Endometrium (tissue), 2 donors: ENCODE data around the gene PACSIN2.
"Not testable (repeated sequence)": the region's sequence is repeated elsewhere in the genome, so short reads cannot be mapped to it uniquely, and the experiment has no call there.

Experiments used
- FAIRE-seq: peaks from 2 replicates; lab custom pipeline; 2012; peaks lifted over from hg19 to GRCh38; lab: Jason Lieb, UNC
- donor health status: control.
- donor health status: control.

The PACSIN2 gene

GRCh38 chr22:42964994-42965699 lies 49.8 kb downstream of the PACSIN2 start:
- FAIRE-seq, result no peak

- FAIRE-seq, result no peak
Observed at GRCh38 chr22:42963231-42963595, 51.7 kb downstream of the PACSIN2 start.

- FAIRE-seq, result no peak
Observed at GRCh38 chr22:42962295-42963230, 52.4 kb downstream of the PACSIN2 start.

- FAIRE-seq, result no peak
Observed at GRCh38 chr22:42961810-42962209, 53.1 kb downstream of the PACSIN2 start.

GRCh38 chr22:42961400-42961690 lies 53.6 kb downstream of the PACSIN2 start:
- FAIRE-seq, result not testable (repeated sequence)

GRCh38 chr22:42960531-42961399 lies 54.2 kb downstream of the PACSIN2 start:
- FAIRE-seq, result no peak

GRCh38 chr22:42959576-42960509 lies 55.1 kb downstream of the PACSIN2 start:
- FAIRE-seq, result no peak

GRCh38 chr22:42958937-42959336 lies 56.0 kb downstream of the PACSIN2 start:
- no peak for FAIRE-seq

- FAIRE-seq, result no peak
Observed at GRCh38 chr22:42957958-42958357, 57.0 kb downstream of the PACSIN2 start.

GRCh38 chr22:42957544-42957943 lies 57.4 kb downstream of the PACSIN2 start:
- FAIRE-seq, result no peak

GRCh38 chr22:42955848-42956247 lies 59.1 kb downstream of the PACSIN2 start:
- FAIRE-seq, result no peak

- FAIRE-seq, result no peak
Observed at GRCh38 chr22:42955087-42955635, 59.8 kb downstream of the PACSIN2 start.

- FAIRE-seq, result not testable (repeated sequence)
Observed at GRCh38 chr22:42953751-42954150, 61.2 kb downstream of the PACSIN2 start.

- FAIRE-seq, result no peak
Observed at GRCh38 chr22:42951093-42951710, 63.7 kb downstream of the PACSIN2 start.

GRCh38 chr22:42950281-42950680 lies 64.7 kb downstream of the PACSIN2 start:
- no peak for FAIRE-seq

- FAIRE-seq, result no peak
Observed at GRCh38 chr22:42949159-42949558, 65.8 kb downstream of the PACSIN2 start.

GRCh38 chr22:42948294-42948693 lies 66.7 kb downstream of the PACSIN2 start:
- no peak for FAIRE-seq

- no peak for FAIRE-seq
Observed at GRCh38 chr22:42947211-42947990, 67.5 kb downstream of the PACSIN2 start.

- no peak for FAIRE-seq
Observed at GRCh38 chr22:42946546-42947198, 68.3 kb downstream of the PACSIN2 start.
